ENCODE data around the gene ADCYAP1R1. TPM values are rescaled to one million over a fixed set of nuclear protein-coding genes. Genes with fewer than 3 reads are reported as not detected.

The ADCYAP1R1 gene
- total RNA-seq, 1 donor from 2014 or later = 8.3 TPM

- no peak for DNase-seq
Measured at GRCh38 chr7:31106303-31107105, 54.4 kb downstream of the ADCYAP1R1 start.

- DNase-seq = no peak
Measured at GRCh38 chr7:31107106-31108090, 55.3 kb downstream of the ADCYAP1R1 start.

- DNase-seq = no peak
Measured at GRCh38 chr7:31108097-31108657, 56.1 kb downstream of the ADCYAP1R1 start.

GRCh38 chr7:31109751-31110150 is 57.6 kb downstream of the ADCYAP1R1 start:
- no peak for DNase-seq

GRCh38 chr7:31110331-31111108 is 58.4 kb downstream of the ADCYAP1R1 start:
- DNase-seq = no peak

- DNase-seq = no peak
Measured at GRCh38 chr7:31111109-31111451, 59.0 kb downstream of the ADCYAP1R1 start.

- DNase-seq = no peak
Measured at GRCh38 chr7:31113660-31114059, 61.6 kb downstream of the ADCYAP1R1 start.

GRCh38 chr7:31114593-31115343 is 62.7 kb downstream of the ADCYAP1R1 start:
- DNase-seq = peak; percentile 62

GRCh38 chr7:31116615-31117014 is 64.5 kb downstream of the ADCYAP1R1 start:
- no peak for DNase-seq

GRCh38 chr7:31119249-31119648 is 67.1 kb downstream of the ADCYAP1R1 start:
- no peak for DNase-seq

- no peak for DNase-seq
Measured at GRCh38 chr7:31120800-31121513, 68.8 kb downstream of the ADCYAP1R1 start.

GRCh38 chr7:31121601-31122000 is 69.5 kb downstream of the ADCYAP1R1 start:
- no peak for DNase-seq

GRCh38 chr7:31122649-31123058 is 70.5 kb downstream of the ADCYAP1R1 start:
- peak; percentile 91 for DNase-seq

- no peak for DNase-seq
Measured at GRCh38 chr7:31123321-31123720, 71.2 kb downstream of the ADCYAP1R1 start.

- no peak for DNase-seq
Measured at GRCh38 chr7:31123726-31124125, 71.6 kb downstream of the ADCYAP1R1 start.

GRCh38 chr7:31125171-31125570 is 73.1 kb downstream of the ADCYAP1R1 start:
- DNase-seq = no peak

- peak; percentile 38 for DNase-seq
Measured at GRCh38 chr7:31126976-31127375, 74.9 kb downstream of the ADCYAP1R1 start.

- no peak for DNase-seq
Measured at GRCh38 chr7:31129067-31129466, 77.0 kb downstream of the ADCYAP1R1 start.

GRCh38 chr7:31133497-31133896 is 81.4 kb downstream of the ADCYAP1R1 start:
- DNase-seq = no peak
